GM18868 (cell line): Measurements from ENCODE around the gene CAMTA1.

Experiments
- ATAC-seq: cut with Tn5 transposase; IDR thresholded peaks from one replicate; pipeline ENCODE4 v1.9.1; 2021; ENCODE audit warnings: mild to moderate bottlenecking, moderate library complexity; ENCODE audit not compliant: unreplicated experiment

Gene CAMTA1

GRCh38 chr1:7388488-7389185 is 603.4 kb downstream of the CAMTA1 start:
- no peak for ATAC-seq

- no peak for ATAC-seq
Observed at GRCh38 chr1:7389201-7389905, 604.1 kb downstream of the CAMTA1 start.

GRCh38 chr1:7389906-7390603 is 604.8 kb downstream of the CAMTA1 start:
- ATAC-seq = no peak

- ATAC-seq = no peak
Observed at GRCh38 chr1:7390604-7391000, 605.3 kb downstream of the CAMTA1 start.

- no peak for ATAC-seq
Observed at GRCh38 chr1:7393136-7393535, 607.9 kb downstream of the CAMTA1 start.

- ATAC-seq = no peak
Observed at GRCh38 chr1:7395251-7395650, 610.0 kb downstream of the CAMTA1 start.

GRCh38 chr1:7398982-7399381 is 613.7 kb downstream of the CAMTA1 start:
- ATAC-seq = no peak

- no peak for ATAC-seq
Observed at GRCh38 chr1:7399514-7400125, 614.4 kb downstream of the CAMTA1 start.

GRCh38 chr1:7400566-7400965 is 615.3 kb downstream of the CAMTA1 start:
- ATAC-seq = no peak

- no peak for ATAC-seq
Observed at GRCh38 chr1:7401814-7402547, 616.7 kb downstream of the CAMTA1 start.

GRCh38 chr1:7402548-7402850 is 617.2 kb downstream of the CAMTA1 start:
- ATAC-seq = no peak

GRCh38 chr1:7403265-7404045 is 618.2 kb downstream of the CAMTA1 start:
- no peak for ATAC-seq

GRCh38 chr1:7404046-7404742 is 618.9 kb downstream of the CAMTA1 start:
- no peak for ATAC-seq

- no peak for ATAC-seq
Observed at GRCh38 chr1:7405844-7406500, 620.7 kb downstream of the CAMTA1 start.

GRCh38 chr1:7406641-7407543 is 621.6 kb downstream of the CAMTA1 start:
- ATAC-seq = no peak

- ATAC-seq = no peak
Observed at GRCh38 chr1:7407544-7407895, 622.3 kb downstream of the CAMTA1 start.

- no peak for ATAC-seq
Observed at GRCh38 chr1:7407980-7408770, 622.9 kb downstream of the CAMTA1 start.
